HEK293T (cell line): ENCODE measurements around the gene RUVBL2.

Source experiments
- L3MBTL2 ChIP-seq: fragments of 450-650 bp; conservative IDR thresholded peaks from 2 replicates; pipeline ENCODE4 v1.6.1; 2016; ENCODE audit warnings: mild to moderate bottlenecking
- NFRKB ChIP-seq: fragments of 450-650 bp; IDR thresholded peaks from 2 replicates; pipeline ENCODE4 v1.6.1; 2016; ENCODE audit warnings: mild to moderate bottlenecking, moderate library complexity

DNA sequence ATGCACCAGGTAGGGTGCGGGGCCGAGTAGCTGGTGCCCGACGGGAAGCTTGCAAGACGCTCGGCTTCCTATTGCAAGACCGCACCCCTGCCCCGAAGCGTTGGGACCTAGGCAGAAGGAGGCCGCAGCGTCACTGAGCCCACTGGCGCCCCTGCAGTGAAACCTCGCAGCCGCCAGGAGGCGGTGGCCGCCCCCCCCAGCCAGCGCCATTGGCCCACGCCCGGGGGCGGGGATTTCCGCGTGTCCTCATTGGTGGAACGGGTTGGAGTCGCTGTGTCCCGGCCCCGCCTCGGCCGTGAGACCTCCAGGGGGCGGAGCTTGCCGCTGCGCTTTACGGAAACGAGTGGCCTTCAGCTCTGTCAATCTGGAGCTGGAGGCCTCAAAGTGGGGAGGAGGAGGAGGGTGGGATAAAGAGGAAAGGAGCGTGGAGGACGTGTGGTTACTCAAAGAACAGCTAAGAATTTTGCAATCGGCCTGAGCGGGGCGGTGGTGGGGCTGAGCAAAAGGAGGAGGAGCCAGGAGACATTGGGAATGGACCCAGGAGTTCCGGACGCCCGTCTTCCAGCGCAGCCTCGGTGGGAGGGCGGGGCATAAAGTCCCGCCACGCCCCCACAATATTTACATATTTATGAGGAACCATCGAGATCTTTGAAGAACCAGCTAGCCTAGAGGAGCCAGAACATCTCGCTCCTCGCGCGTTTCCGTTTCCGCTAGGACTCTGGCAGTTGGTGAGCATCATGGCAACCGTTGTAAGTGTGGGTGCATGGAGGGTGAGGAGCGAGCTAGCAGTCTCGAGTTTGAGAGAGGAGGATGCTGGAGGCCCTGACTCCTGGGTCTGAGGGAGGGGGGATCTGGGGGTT lies at the start of gene RUVBL2, which contains the start of gene GYS1:
- TF ChIP-seq NFRKB (no peak), L3MBTL2 (no peak)
